Loucy (cell line): ENCODE data around the gene GPN1.
A peak's percentile ranks its signal among the peaks of the same experiment; 100 is the strongest.

ENCODE experiments used
- H2AFZ ChIP-seq: fragments of 200-600 bp; sonication (generic); 2 replicates; pipeline ENCODE4 v1.6.0; 2016; ENCODE audit warnings: antibody characterized with exemption, mild to moderate bottlenecking, low read length, moderate library complexity
- H3F3A ChIP-seq: fragments of 200-600 bp; 2 replicates; pipeline ENCODE4 v1.6.0; 2016; ENCODE audit warnings: antibody characterized with exemption, low read depth, mild to moderate bottlenecking
- H3K27me3 ChIP-seq: fragments of 200-600 bp; sonication (generic); 2 replicates; pipeline ENCODE4 v1.6.1; 2014; ENCODE audit warnings: low read length, mild to moderate bottlenecking; ENCODE audit not compliant: insufficient read depth, poor library complexity, severe bottlenecking
- H3K36me3 ChIP-seq: fragments of 200-600 bp; sonication (generic); 2 replicates; pipeline ENCODE4 v1.6.1; 2016; ENCODE audit warnings: low read length; ENCODE audit not compliant: insufficient read depth
- H3K4me1 ChIP-seq: fragments of 200-600 bp; sonication (generic); 2 replicates; pipeline ENCODE4 v1.5.1; 2014; ENCODE audit warnings: low read length, mild to moderate bottlenecking; ENCODE audit not compliant: insufficient read depth, poor library complexity, severe bottlenecking
- H3K4me2 ChIP-seq: fragments of 200-600 bp; sonication (generic); 2 replicates; pipeline ENCODE4 v1.6.0; 2014; ENCODE audit warnings: antibody characterized with exemption, low read length, low read depth, mild to moderate bottlenecking; ENCODE audit not compliant: poor library complexity, severe bottlenecking
- H3K4me3 ChIP-seq: fragments of 200-600 bp; sonication (generic); 2 replicates; pipeline ENCODE4 v1.5.1; 2014; ENCODE audit warnings: low read length, mild to moderate bottlenecking, mixed read lengths; ENCODE audit not compliant: poor library complexity, severe bottlenecking
- H3K79me2 ChIP-seq: fragments of 200-600 bp; sonication (generic); 2 replicates; pipeline ENCODE4 v1.6.1; 2014; ENCODE audit warnings: low read length; ENCODE audit not compliant: insufficient read depth
- H3K9ac ChIP-seq: fragments of 200-600 bp; sonication (generic); 2 replicates; pipeline ENCODE4 v1.6.0; 2014; ENCODE audit warnings: mild to moderate bottlenecking, low read depth, low read length, moderate library complexity; ENCODE audit not compliant: poor library complexity, severe bottlenecking
- H3K9me2 ChIP-seq: fragments of 200-600 bp; sonication (generic); replicated peaks from 2 replicates; pipeline ENCODE4 v1.6.1; 2016; ENCODE audit warnings: low read depth, low read length, mixed read lengths
- H3K9me3 ChIP-seq: fragments of 200-600 bp; sonication (generic); 2 replicates; pipeline ENCODE4 v1.6.1; 2014; ENCODE audit warnings: mild to moderate bottlenecking, antibody characterized with exemption, low read length, low read depth; ENCODE audit not compliant: insufficient read depth
- H4K20me1 ChIP-seq: fragments of 200-600 bp; sonication (generic); 2 replicates; pipeline ENCODE4 v1.6.0; 2014; ENCODE audit warnings: antibody characterized with exemption, low read length, mild to moderate bottlenecking; ENCODE audit not compliant: insufficient read depth, poor library complexity, severe bottlenecking
- CTCF ChIP-seq: fragments of 200-600 bp; sonication (generic); conservative IDR thresholded peaks from 2 replicates; pipeline ENCODE4 v1.5.1; 2014; ENCODE audit warnings: mild to moderate bottlenecking, antibody characterized with exemption, low read length
- EZH2phosphoT487 ChIP-seq: fragments of 200-600 bp; IDR thresholded peaks from 2 replicates; pipeline ENCODE4 v1.6.1; 2018; ENCODE audit warnings: antibody characterized with exemption, mild to moderate bottlenecking, moderate library complexity, borderline replicate concordance

Gene GPN1

GRCh38 chr2:27653397-27653796 is 24.5 kb downstream of the GPN1 start:
- H3K9me2 ChIP-seq, result no peaks in the 10 kb centered on the region
- no peak overlapping the region for H2AFZ ChIP-seq
- peaks cover 78% of the 10 kb centered on the region; the same call in 1 of the 2 replicates for H3K36me3 ChIP-seq
- no peaks in the 10 kb centered on the region for H3K4me1 ChIP-seq
- H3K4me3 ChIP-seq, result no peak overlapping the region
- no peak for TF ChIP-seq EZH2phosphoT487
- no peak for TF ChIP-seq CTCF
- no peaks in the 10 kb centered on the region for H3K9me3 ChIP-seq
- no peak overlapping the region for H3K4me2 ChIP-seq
- H4K20me1 ChIP-seq, result no peaks in the 10 kb centered on the region
- H3K9ac ChIP-seq, result no peak overlapping the region
- 0 out of 2 replicates have a peak, but pooled peaks cover 4% of the 10 kb centered on the region for H3F3A ChIP-seq
- no peaks in the 10 kb centered on the region for H3K27me3 ChIP-seq
- H3K79me2 ChIP-seq, result no peaks in the 10 kb centered on the region

DNA sequence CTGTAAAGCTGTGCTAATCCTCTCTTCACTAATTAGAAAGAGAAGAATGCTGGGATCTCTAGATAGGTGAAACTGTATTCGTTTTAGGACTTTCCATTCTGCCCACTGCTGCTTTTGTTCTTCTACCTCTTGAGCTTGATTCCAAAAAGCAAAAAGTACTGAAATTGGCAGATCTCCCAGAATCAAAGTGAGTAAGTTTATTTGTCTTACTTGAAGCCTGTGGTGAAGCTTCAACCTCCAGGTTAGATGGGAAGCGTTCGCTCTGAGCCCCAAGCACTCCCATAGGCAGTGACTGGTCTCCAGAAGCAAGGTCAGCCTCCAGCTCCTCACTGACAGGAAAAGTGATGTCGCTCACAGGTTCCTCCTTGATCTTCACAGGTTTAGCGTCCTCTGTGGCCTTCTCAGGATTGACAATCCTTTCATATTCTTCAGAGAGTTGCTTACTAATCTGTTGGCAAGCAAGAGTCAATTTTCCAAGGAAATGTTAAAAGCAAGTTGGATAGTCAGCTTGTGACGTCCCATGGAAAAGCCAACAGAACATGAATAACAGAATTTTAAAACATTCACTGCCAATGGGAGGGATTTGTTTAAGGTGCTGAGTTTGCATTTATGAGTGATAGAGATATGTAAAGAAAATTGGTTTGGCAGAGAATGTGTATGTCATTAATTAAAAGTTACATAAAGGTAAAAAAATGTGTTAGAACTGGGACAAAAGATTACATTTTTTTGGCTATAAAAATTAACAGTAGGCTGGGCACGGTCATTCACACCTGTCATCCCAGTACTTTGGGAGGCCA is 26.5 kb downstream of the GPN1 start:
- Histone ChIP-seq H3K36me3 (peaks cover 59% of the 10 kb centered on the region; the same call in 1 of the 2 replicates), H3K4me2 (no peak overlapping the region), H3K4me3 (no peak overlapping the region), H3K27me3 (no peaks in the 10 kb centered on the region), H3K9me2 (no peaks in the 10 kb centered on the region), H3K9me3 (no peaks in the 10 kb centered on the region), H3K9ac (no peak overlapping the region), H3K79me2 (no peaks in the 10 kb centered on the region; the same call in 1 of the 2 replicates), H4K20me1 (no peaks in the 10 kb centered on the region), H3F3A (0 out of 2 replicates have a peak, but pooled peaks cover 4% of the 10 kb centered on the region), H2AFZ (no peak overlapping the region), H3K4me1 (no peaks in the 10 kb centered on the region)
- no peak for TF ChIP-seq EZH2phosphoT487

DNA sequence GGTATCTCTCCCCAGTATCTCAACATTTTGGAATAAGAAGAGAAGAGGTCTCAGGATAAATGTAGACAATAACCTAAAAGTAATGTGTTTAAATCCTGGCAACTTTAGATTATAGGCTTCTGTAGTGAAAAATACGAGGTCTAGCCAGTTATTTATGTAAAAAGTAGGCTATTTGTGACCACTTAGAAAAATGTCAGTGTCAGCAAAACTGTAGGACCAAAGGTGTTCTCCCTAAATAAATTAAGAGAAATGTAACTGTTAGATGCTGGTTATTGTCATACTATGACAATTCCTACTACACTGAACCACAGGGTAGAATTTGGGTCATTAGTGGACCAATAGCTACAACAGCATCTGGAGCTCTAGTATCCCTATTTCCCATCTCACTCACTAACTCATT is 32.5 kb downstream of the GPN1 start:
- TF ChIP-seq EZH2phosphoT487 (no peak), CTCF (no peak)
- Histone ChIP-seq H3K79me2 (peaks cover 49% of the 10 kb centered on the region), H3K4me3 (no peak overlapping the region)

More for the DNA sequence above, 32.5 kb downstream of the GPN1 start:
- Histone ChIP-seq H3K4me2 (peak overlapping the region; percentile 83), H3K4me1 (peaks cover 22% of the 10 kb centered on the region), H2AFZ (no peak overlapping the region), H3K9me3 (no peaks in the 10 kb centered on the region), H3F3A (no peaks in the 10 kb centered on the region), H3K9ac (no peak overlapping the region), H3K36me3 (peaks cover 18% of the 10 kb centered on the region; the same call in 1 of the 2 replicates), H3K9me2 (no peaks in the 10 kb centered on the region), H3K27me3 (no peaks in the 10 kb centered on the region), H4K20me1 (no peaks in the 10 kb centered on the region)
